Omental fat pad (tissue), 4 donors: ENCODE data around the gene PDE4D. TPM values are rescaled to one million over a fixed set of nuclear protein-coding genes. Genes with fewer than 3 reads are reported as not detected.

Experiments used
- ATAC-seq: fragments of 150-250 bp; one replicate; pipeline ENCODE4 v1.9.1; 2016; ENCODE audit warnings: mild to moderate bottlenecking, moderate library complexity; ENCODE audit not compliant: low FRiP score
- DNase-seq: peaks from one replicate; pipeline ENCODE4 v3.0.0-alpha.2; 2019; ENCODE audit warnings: low spot score
- CTCF ChIP-seq, 3 donors: fragments of 450-650 bp; IDR thresholded peaks; one replicate each; pipeline ENCODE4 v1.5.1; 2016 to 2017; ENCODE audit warnings: antibody characterized with exemption in 3 of 3, mild to moderate bottlenecking in 3 of 3, moderate library complexity in 2 of 3
- total RNA-seq, 4 donors: library from RNA; depleted of rRNA; stranded (reverse); fragments of >200 nt; gene quantifications; one replicate each; pipeline ENCODE4 v1.1.0, GENCODE V29; 2016

Gene PDE4D
- total RNA-seq, 4 donors from 2014 or later = 32.5 to 94.8 (median 43.2) TPM

- TF ChIP-seq CTCF (IDR thresholded peaks at IDR 0.05) = no peak
- no peak for DNase-seq
- no peak for ATAC-seq
These were observed 168.1 kb downstream of the PDE4D start for GRCh38 chr5:59725392-59725767.

- no peak for ATAC-seq
- DNase-seq = no peak
- TF ChIP-seq CTCF (IDR thresholded peaks at IDR 0.05) = no peak
These were observed 168.8 kb downstream of the PDE4D start for GRCh38 chr5:59724482-59725391.

- DNase-seq = no peak
- TF ChIP-seq CTCF (IDR thresholded peaks at IDR 0.05) = no peak
- ATAC-seq = no peak
These were observed 170.7 kb downstream of the PDE4D start for GRCh38 chr5:59722874-59723273.

- ATAC-seq (no peak), DNase-seq (no peak)
- TF ChIP-seq CTCF (IDR thresholded peaks at IDR 0.05) = no peak
These were observed 171.8 kb downstream of the PDE4D start for GRCh38 chr5:59721741-59722140.

- no peak for DNase-seq
- no peak for TF ChIP-seq CTCF (IDR thresholded peaks at IDR 0.05)
- no peak for ATAC-seq
These were observed 173.5 kb downstream of the PDE4D start for GRCh38 chr5:59720063-59720462.

GRCh38 chr5:59716966-59717500, 176.5 kb downstream of the PDE4D start:
- ATAC-seq (no peak), DNase-seq (no peak)
- no peak for TF ChIP-seq CTCF (IDR thresholded peaks at IDR 0.05)

GRCh38 chr5:59716029-59716428, 177.5 kb downstream of the PDE4D start:
- DNase-seq = no peak
- ATAC-seq = no peak
- TF ChIP-seq CTCF (IDR thresholded peaks at IDR 0.05) = no peak
